ENCODE results near the gene MBTD1. TPM values are rescaled to one million over a fixed set of nuclear protein-coding genes. Genes with fewer than 3 reads are reported as not detected.
"Not testable (repeated sequence)": the region's sequence is repeated elsewhere in the genome, so short reads cannot be mapped to it uniquely, and the experiment has no call there.

The MBTD1 gene
- total RNA-seq, 1 donor from 2014 or later = 32.9 TPM

- H3K27ac Mint-ChIP-seq (ENCODE audit: unreplicated experiment) = no peak overlapping the region
- H3K9me3 Mint-ChIP-seq = no peaks in the 10 kb centered on the region
- no peak for TF ChIP-seq CTCF (conservative IDR thresholded peaks at IDR 0.05)
Observed at GRCh38 chr17:51234162-51234561, 25.7 kb downstream of the MBTD1 start.

GRCh38 chr17:51231999-51232398 lies 27.9 kb downstream of the MBTD1 start:
- no peak overlapping the region for H3K27ac Mint-ChIP-seq (ENCODE audit: unreplicated experiment)
- DNase-seq (ENCODE audit: low read depth, low spot score) = no peak
- peaks cover 4% of the 10 kb centered on the region for H3K36me3 Mint-ChIP-seq (ENCODE audit: low read depth)
- H3K27me3 Mint-ChIP-seq (ENCODE audit: low read depth) = no peaks in the 10 kb centered on the region
- H3K9me3 Mint-ChIP-seq = no peaks in the 10 kb centered on the region
- H3K4me3 Mint-ChIP-seq = no peak overlapping the region
- no peak for TF ChIP-seq CTCF (conservative IDR thresholded peaks at IDR 0.05)
- no peaks in the 10 kb centered on the region for H3K4me1 Mint-ChIP-seq

More at GRCh38 chr17:51234162-51234561, 25.7 kb downstream of the MBTD1 start:
- Mint-ChIP-seq H3K27me3 (ENCODE audit: low read depth) (no peaks in the 10 kb centered on the region), H3K4me3 (no peak overlapping the region), H3K36me3 (ENCODE audit: low read depth) (peaks cover 11% of the 10 kb centered on the region), H3K4me1 (no peaks in the 10 kb centered on the region)
- no peak for DNase-seq (ENCODE audit: low read depth, low spot score)

- TF ChIP-seq CTCF (conservative IDR thresholded peaks at IDR 0.05) = no peak
- H3K9me3 Mint-ChIP-seq = no peaks in the 10 kb centered on the region
- H3K36me3 Mint-ChIP-seq (ENCODE audit: low read depth) = no peaks in the 10 kb centered on the region
- DNase-seq (ENCODE audit: low read depth, low spot score) = no peak
- no peaks in the 10 kb centered on the region for H3K4me1 Mint-ChIP-seq
- H3K27ac Mint-ChIP-seq (ENCODE audit: unreplicated experiment) = no peak overlapping the region
- H3K4me3 Mint-ChIP-seq = no peak overlapping the region
- no peaks in the 10 kb centered on the region for H3K27me3 Mint-ChIP-seq (ENCODE audit: low read depth)
Observed at GRCh38 chr17:51230306-51230705, 29.5 kb downstream of the MBTD1 start.

- DNase-seq (ENCODE audit: low read depth, low spot score) = no peak
- Mint-ChIP-seq H3K9me3 (no peaks in the 10 kb centered on the region), H3K4me3 (no peak overlapping the region), H3K27ac (ENCODE audit: unreplicated experiment) (peak overlapping the region; percentile 12), H3K36me3 (ENCODE audit: low read depth) (no peaks in the 10 kb centered on the region), H3K27me3 (ENCODE audit: low read depth) (no peaks in the 10 kb centered on the region), H3K4me1 (no peaks in the 10 kb centered on the region)
- no peak for TF ChIP-seq CTCF (conservative IDR thresholded peaks at IDR 0.05)
Observed at GRCh38 chr17:51229889-51230288, 30.0 kb downstream of the MBTD1 start.

GRCh38 chr17:51228161-51228560 lies 31.7 kb downstream of the MBTD1 start:
- Mint-ChIP-seq H3K36me3 (ENCODE audit: low read depth) (no peaks in the 10 kb centered on the region), H3K4me3 (no peak overlapping the region), H3K27ac (ENCODE audit: unreplicated experiment) (no peak overlapping the region), H3K4me1 (no peaks in the 10 kb centered on the region), H3K27me3 (ENCODE audit: low read depth) (no peaks in the 10 kb centered on the region), H3K9me3 (no peaks in the 10 kb centered on the region)
- DNase-seq (ENCODE audit: low read depth, low spot score) = no peak
- TF ChIP-seq CTCF (conservative IDR thresholded peaks at IDR 0.05) = no peak

GRCh38 chr17:51225523-51225922 lies 34.3 kb downstream of the MBTD1 start:
- H3K36me3 Mint-ChIP-seq (ENCODE audit: low read depth); H3K4me3 Mint-ChIP-seq; H3K27ac Mint-ChIP-seq (ENCODE audit: unreplicated experiment); H3K9me3 Mint-ChIP-seq; H3K4me1 Mint-ChIP-seq; H3K27me3 Mint-ChIP-seq (ENCODE audit: low read depth); DNase-seq (ENCODE audit: low read depth, low spot score): not testable (repeated sequence)
